ENCODE results near the gene CFAP206. TPM values are rescaled to one million over a fixed set of nuclear protein-coding genes. Genes with fewer than 3 reads are reported as not detected.
"Not testable (repeated sequence)": the region's sequence is repeated elsewhere in the genome, so short reads cannot be mapped to it uniquely, and the experiment has no call there.

The CFAP206 gene
- total and polyA plus RNA-seq, 4 experiments from 2014 or later = 0.25 TPM; not detected in 3

GRCh38 chr6:87487555-87487954 is 79.8 kb downstream of the CFAP206 start:
- Mint-ChIP-seq H3K27ac (no peak overlapping the region), H3K4me1 (peaks cover 0 to 12% (median 7%) of the 10 kb centered on the region in 4 donors), H3K27me3 (no peaks in the 10 kb centered on the region), H3K36me3 (peaks cover 12 to 17% of the 10 kb centered on the region in 2 donors), H3K9me3 (no peaks in the 10 kb centered on the region), H3K4me3 (no peak overlapping the region)
- Histone ChIP-seq H3K4me3 (ENCODE audit: low read length in 2 of 2) (no peak overlapping the region), H3K27ac (ENCODE audit: low read depth, low read length) (no peak overlapping the region), H3K36me3 (ENCODE audit: insufficient read depth, low read length) (no peaks in the 10 kb centered on the region), H3K4me1 (ENCODE audit: insufficient read depth, low read length) (no peaks in the 10 kb centered on the region), H3K9me3 (ENCODE audit: control insufficient read depth in 1 of 2, low read length in 2 of 2) (no peaks in the 10 kb centered on the region), H3K27me3 (ENCODE audit: insufficient read depth, low read length) (no peaks in the 10 kb centered on the region)
- ChIA-PET CTCF (ENCODE audit: partially characterized antibody) (no interaction called here), POLR2A (ENCODE audit: partially characterized antibody) (no interaction called here)
- intact Hi-C loops (cut with micrococcal nuclease) = no loop called here
- no peak for DNase-seq

GRCh38 chr6:87489326-87489725 is 81.6 kb downstream of the CFAP206 start:
- ChIA-PET CTCF (ENCODE audit: partially characterized antibody) (interaction anchor here (0.7 to 1.6 kb wide), 3 partner anchors 14 to 379 kb away, joined by 3 read pairs; no protein-coding TSS in a partner anchor), POLR2A (ENCODE audit: partially characterized antibody) (interaction anchor here (0.6 to 0.7 kb wide), 3 partner anchors 108 to 1382 kb away, joined by 3 to 5 read pairs (median 3); no protein-coding TSS in a partner anchor)
- H3K4me1 Mint-ChIP-seq; H3K4me3 ChIP-seq (ENCODE audit: low read length in 2 of 2); H3K36me3 ChIP-seq (ENCODE audit: insufficient read depth, low read length); H3K4me1 ChIP-seq (ENCODE audit: insufficient read depth, low read length); intact Hi-C loops (cut with micrococcal nuclease); H3K27me3 ChIP-seq (ENCODE audit: insufficient read depth, low read length); H3K27me3 Mint-ChIP-seq; H3K9me3 Mint-ChIP-seq; H3K4me3 Mint-ChIP-seq; H3K9me3 ChIP-seq (ENCODE audit: control insufficient read depth in 1 of 2, low read length in 2 of 2); H3K27ac ChIP-seq (ENCODE audit: low read depth, low read length); DNase-seq: not testable (repeated sequence)
- peak overlapping the region in 1 of 7 donors; percentile 23 for H3K27ac Mint-ChIP-seq
- H3K36me3 Mint-ChIP-seq = peaks cover 18 to 21% of the 10 kb centered on the region in 2 donors

GRCh38 chr6:87494761-87495422 is 87.1 kb downstream of the CFAP206 start:
- H3K4me1 ChIP-seq (ENCODE audit: insufficient read depth, low read length) = no peaks in the 10 kb centered on the region
- ChIA-PET POLR2A (ENCODE audit: partially characterized antibody) (interaction anchor here (1.0 kb wide), 1 partner anchor 13 kb away, joined by 3 read pairs; no protein-coding TSS in a partner anchor), CTCF (ENCODE audit: partially characterized antibody) (interaction anchor here (1.0 to 2.2 kb wide), 3 partner anchors 9 to 15 kb away, joined by 3 to 6 read pairs (median 3); no protein-coding TSS in a partner anchor)
- H3K27me3 ChIP-seq (ENCODE audit: insufficient read depth, low read length) = no peaks in the 10 kb centered on the region
- Mint-ChIP-seq H3K27me3 (no peaks in the 10 kb centered on the region), H3K4me3 (no peak overlapping the region), H3K9me3 (no peaks in the 10 kb centered on the region), H3K27ac (no peak overlapping the region), H3K36me3 (peaks cover 19 to 21% of the 10 kb centered on the region in 2 donors), H3K4me1 (peaks cover 0 to 8% (median 5%) of the 10 kb centered on the region in 4 donors)
- H3K9me3 ChIP-seq (ENCODE audit: control insufficient read depth in 1 of 2, low read length in 2 of 2) = no peaks in the 10 kb centered on the region
- no peaks in the 10 kb centered on the region for H3K36me3 ChIP-seq (ENCODE audit: insufficient read depth, low read length)
- no peak overlapping the region for H3K4me3 ChIP-seq (ENCODE audit: low read length in 2 of 2)
- intact Hi-C loops (cut with micrococcal nuclease) = no loop called here
- H3K27ac ChIP-seq (ENCODE audit: low read depth, low read length) = no peak overlapping the region
- no peak for DNase-seq

- peak overlapping the region in 2 of 7 donors; percentile 17 to 48 for H3K27ac Mint-ChIP-seq
- peaks cover 0 to 8% (median 4%) of the 10 kb centered on the region in 4 donors for H3K4me1 Mint-ChIP-seq
- no peak for DNase-seq
- peaks cover 4% of the 10 kb centered on the region for H3K36me3 ChIP-seq (ENCODE audit: insufficient read depth, low read length)
- H3K27me3 ChIP-seq (ENCODE audit: insufficient read depth, low read length) = no peaks in the 10 kb centered on the region
- ChIA-PET POLR2A (ENCODE audit: partially characterized antibody) (no interaction called here), CTCF (ENCODE audit: partially characterized antibody) (interaction anchor here (0.7 kb wide), 1 partner anchor 221 kb away, joined by 3 read pairs; no protein-coding TSS in a partner anchor)
- intact Hi-C loops (cut with micrococcal nuclease) = no loop called here
- no peaks in the 10 kb centered on the region for H3K4me1 ChIP-seq (ENCODE audit: insufficient read depth, low read length)
- H3K4me3 ChIP-seq (ENCODE audit: low read length in 2 of 2) = no peak overlapping the region
- no peaks in the 10 kb centered on the region for H3K9me3 Mint-ChIP-seq
- H3K9me3 ChIP-seq (ENCODE audit: control insufficient read depth in 1 of 2, low read length in 2 of 2) = no peaks in the 10 kb centered on the region
- H3K27me3 Mint-ChIP-seq = no peaks in the 10 kb centered on the region
- H3K4me3 Mint-ChIP-seq = no peak overlapping the region
- H3K27ac ChIP-seq (ENCODE audit: low read depth, low read length) = no peak overlapping the region
- H3K36me3 Mint-ChIP-seq = peaks cover 24 to 29% of the 10 kb centered on the region in 2 donors
These were observed 90.3 kb downstream of the CFAP206 start for GRCh38 chr6:87498048-87498447.

- intact Hi-C loops (cut with micrococcal nuclease) = no loop called here
- H3K4me1 Mint-ChIP-seq = peaks cover 0 to 12% (median 6%) of the 10 kb centered on the region in 4 donors
- no peaks in the 10 kb centered on the region for H3K4me1 ChIP-seq (ENCODE audit: insufficient read depth, low read length)
- no peaks in the 10 kb centered on the region for H3K27me3 ChIP-seq (ENCODE audit: insufficient read depth, low read length)
- no peaks in the 10 kb centered on the region for H3K9me3 ChIP-seq (ENCODE audit: control insufficient read depth in 1 of 2, low read length in 2 of 2)
- peaks cover 4% of the 10 kb centered on the region for H3K36me3 ChIP-seq (ENCODE audit: insufficient read depth, low read length)
- DNase-seq = no peak
- ChIA-PET POLR2A (ENCODE audit: partially characterized antibody) (no interaction called here), CTCF (ENCODE audit: partially characterized antibody) (no interaction called here)
- H3K4me3 Mint-ChIP-seq = no peak overlapping the region
- peak overlapping the region in 3 of 7 donors; percentile 2 to 43 (median 12) for H3K27ac Mint-ChIP-seq
- no peaks in the 10 kb centered on the region for H3K27me3 Mint-ChIP-seq
- no peak overlapping the region for H3K4me3 ChIP-seq (ENCODE audit: low read length in 2 of 2)
- peaks cover 29 to 38% of the 10 kb centered on the region in 2 donors for H3K36me3 Mint-ChIP-seq
- no peak overlapping the region for H3K27ac ChIP-seq (ENCODE audit: low read depth, low read length)
- no peaks in the 10 kb centered on the region for H3K9me3 Mint-ChIP-seq
These were observed 94.2 kb downstream of the CFAP206 start for GRCh38 chr6:87501809-87502572.

- Mint-ChIP-seq H3K36me3 (peaks cover 29 to 51% of the 10 kb centered on the region in 2 donors), H3K27ac (peak overlapping the region in 3 of 7 donors; percentile 4 to 77 (median 19)), H3K27me3 (no peaks in the 10 kb centered on the region), H3K4me1 (peaks cover 0 to 7% (median 3%) of the 10 kb centered on the region in 4 donors), H3K9me3 (no peaks in the 10 kb centered on the region), H3K4me3 (no peak overlapping the region)
- no peak for DNase-seq
- Histone ChIP-seq H3K27me3 (ENCODE audit: insufficient read depth, low read length) (no peaks in the 10 kb centered on the region), H3K9me3 (ENCODE audit: control insufficient read depth in 1 of 2, low read length in 2 of 2) (no peaks in the 10 kb centered on the region), H3K36me3 (ENCODE audit: insufficient read depth, low read length) (peaks cover 12% of the 10 kb centered on the region), H3K4me1 (ENCODE audit: insufficient read depth, low read length) (no peaks in the 10 kb centered on the region), H3K4me3 (ENCODE audit: low read length in 2 of 2) (no peak overlapping the region), H3K27ac (ENCODE audit: low read depth, low read length) (no peak overlapping the region)
- intact Hi-C loops (cut with micrococcal nuclease) = no loop called here
- CTCF ChIA-PET (ENCODE audit: partially characterized antibody) = interaction anchor here (1.1 to 1.3 kb wide), 2 partner anchors 15 to 20 kb away, joined by 3 to 4 read pairs; no protein-coding TSS in a partner anchor
- POLR2A ChIA-PET (ENCODE audit: partially characterized antibody) = interaction anchor here (1.0 kb wide), 1 partner anchor 69 kb away, joined by 3 read pairs; no protein-coding TSS in a partner anchor
These were observed 96.7 kb downstream of the CFAP206 start for GRCh38 chr6:87504441-87504840.

Data from CD4-positive, alpha-beta memory T cell (primary cell).